ENCODE data around the gene HOXB3. TPM values are rescaled to one million over a fixed set of nuclear protein-coding genes. Genes with fewer than 3 reads are reported as not detected.

Gene HOXB3
- total and polyA plus RNA-seq, 5 experiments from 2014 or later, result 0.19 to 8.1 (median 7.2) TPM; not detected in 2

DNA sequence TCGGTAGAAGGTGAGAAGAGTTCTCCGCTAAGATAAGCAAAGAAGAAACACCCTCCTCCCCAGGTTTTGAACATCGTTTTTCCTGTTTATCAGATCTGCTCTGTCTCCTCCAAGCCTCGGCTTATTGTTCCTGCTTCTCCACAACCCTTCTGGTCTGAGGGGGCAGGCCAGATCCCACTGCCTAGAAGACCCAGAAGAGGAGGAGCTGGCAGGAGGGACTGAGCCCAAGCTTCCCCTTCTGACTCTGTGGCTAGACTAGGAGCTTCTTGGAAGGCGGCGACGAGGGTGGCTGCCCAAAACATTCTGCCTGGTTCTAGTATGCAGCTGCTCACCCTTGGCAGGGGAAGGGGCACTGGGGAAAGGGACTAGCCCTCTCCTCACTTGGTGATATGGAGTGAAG, 8.7 kb upstream of the HOXB3 start:
- H3K9me3 Mint-ChIP-seq, result no peaks in the 10 kb centered on the region
- H3K36me3 Mint-ChIP-seq, result peaks cover 0 to 4% (median 0%) of the 10 kb centered on the region in 3 donors
- ATAC-seq (no peak), DNase-seq (no peak)
- H3K27ac Mint-ChIP-seq, result no peak overlapping the region
- peaks cover 63 to 100% (median 82%) of the 10 kb centered on the region in 5 donors for H3K27me3 Mint-ChIP-seq
- POLR2A ChIA-PET, result interaction anchor here (1.0 to 1.1 kb wide), 2 partner anchors 11 to 20 kb away, joined by 3 to 4 read pairs; no protein-coding TSS in a partner anchor
- H3K4me3 Mint-ChIP-seq, result peak overlapping the region in 8 of 10 donors; percentile 59 to 90 (median 87)
- peaks cover 22 to 47% (median 41%) of the 10 kb centered on the region in 4 donors for H3K4me1 Mint-ChIP-seq

DNA sequence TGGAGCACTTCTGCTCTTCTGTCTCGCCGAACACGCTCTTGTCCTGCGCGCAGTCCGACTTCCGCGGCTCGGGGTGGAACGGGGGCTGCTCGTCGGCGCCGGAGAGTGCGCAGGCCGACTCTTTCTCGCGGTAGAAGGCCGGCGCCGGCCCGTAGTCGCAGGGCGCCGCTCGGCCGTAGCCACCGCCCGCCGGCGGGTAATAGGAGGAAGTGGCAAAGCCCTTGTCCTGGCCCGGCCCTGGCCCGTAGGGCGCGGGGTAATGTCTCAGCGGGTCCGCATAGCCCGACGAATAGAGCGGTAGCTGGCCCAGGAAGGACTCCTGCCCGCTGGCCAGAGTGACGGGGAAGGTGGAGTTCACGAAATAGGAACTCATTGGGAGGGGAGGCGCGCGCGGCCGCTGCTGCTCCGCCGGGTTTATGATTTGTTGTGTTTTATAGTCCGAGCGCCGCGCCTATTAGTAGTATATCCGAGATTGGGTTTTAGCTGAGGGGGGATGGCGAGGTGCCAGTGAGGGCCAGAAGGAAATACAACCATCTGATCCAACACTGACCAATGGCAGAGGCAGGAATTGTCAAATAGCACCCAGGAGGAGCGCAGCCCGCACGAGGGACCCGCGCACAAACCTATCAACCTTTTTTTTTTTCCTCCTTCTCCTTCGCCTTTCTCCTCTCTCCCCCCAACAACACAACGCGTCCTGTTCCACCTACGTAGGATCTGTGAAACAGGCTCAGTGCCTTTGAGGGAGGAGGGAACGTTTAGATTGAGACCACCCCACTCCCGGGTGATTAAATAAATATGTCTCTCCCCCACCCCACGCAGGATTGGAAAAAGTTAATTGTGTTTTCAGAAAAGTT, 8.0 kb upstream of the HOXB3 start:
- POLR2A ChIA-PET, result interaction anchor here (1.0 to 1.1 kb wide), 2 partner anchors 12 to 21 kb away, joined by 3 to 4 read pairs; no protein-coding TSS in a partner anchor
- Mint-ChIP-seq H3K9me3 (no peaks in the 10 kb centered on the region), H3K27ac (peak overlapping the region in 2 of 10 donors; percentile 13 to 53), H3K27me3 (peaks cover 57 to 100% (median 79%) of the 10 kb centered on the region in 5 donors), H3K4me1 (peaks cover 25 to 51% (median 44%) of the 10 kb centered on the region in 4 donors), H3K36me3 (peaks cover 0 to 4% (median 0%) of the 10 kb centered on the region in 3 donors), H3K4me3 (peak overlapping the region; percentile 59 to 90 (median 84))
- ATAC-seq (peak; percentile 42 to 56), DNase-seq (peak in 3 of 10 donors; percentile 23 to 61 (median 42))

DNA sequence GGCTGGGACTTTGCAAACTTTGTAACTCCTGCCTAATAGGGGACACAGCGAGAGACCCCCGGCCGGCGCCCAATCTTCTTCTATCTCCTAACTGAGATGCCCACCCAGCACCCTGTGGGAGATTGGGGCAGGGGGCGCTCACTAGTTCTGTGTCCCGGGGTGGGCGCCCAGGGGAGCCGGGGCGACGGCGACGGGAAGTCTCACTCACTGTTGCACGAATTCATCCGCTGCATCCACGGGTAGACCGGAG, 7.4 kb upstream of the HOXB3 start:
- H3K9me3 Mint-ChIP-seq, result no peaks in the 10 kb centered on the region
- peaks cover 0 to 4% (median 0%) of the 10 kb centered on the region in 3 donors for H3K36me3 Mint-ChIP-seq
- H3K27ac Mint-ChIP-seq, result peak overlapping the region in 2 of 10 donors; percentile 13 to 53
- DNase-seq, result peak in 3 of 10 donors; percentile 29 to 67 (median 44)
- peak overlapping the region; percentile 59 to 90 (median 84) for H3K4me3 Mint-ChIP-seq
- POLR2A ChIA-PET, result interaction anchor here (1.0 kb wide), 1 partner anchor 12 kb away, joined by 4 read pairs; no protein-coding TSS in a partner anchor
- peaks cover 29 to 51% (median 45%) of the 10 kb centered on the region in 4 donors for H3K4me1 Mint-ChIP-seq
- peaks cover 58 to 100% (median 80%) of the 10 kb centered on the region in 5 donors for H3K27me3 Mint-ChIP-seq
- no peak for ATAC-seq

DNA sequence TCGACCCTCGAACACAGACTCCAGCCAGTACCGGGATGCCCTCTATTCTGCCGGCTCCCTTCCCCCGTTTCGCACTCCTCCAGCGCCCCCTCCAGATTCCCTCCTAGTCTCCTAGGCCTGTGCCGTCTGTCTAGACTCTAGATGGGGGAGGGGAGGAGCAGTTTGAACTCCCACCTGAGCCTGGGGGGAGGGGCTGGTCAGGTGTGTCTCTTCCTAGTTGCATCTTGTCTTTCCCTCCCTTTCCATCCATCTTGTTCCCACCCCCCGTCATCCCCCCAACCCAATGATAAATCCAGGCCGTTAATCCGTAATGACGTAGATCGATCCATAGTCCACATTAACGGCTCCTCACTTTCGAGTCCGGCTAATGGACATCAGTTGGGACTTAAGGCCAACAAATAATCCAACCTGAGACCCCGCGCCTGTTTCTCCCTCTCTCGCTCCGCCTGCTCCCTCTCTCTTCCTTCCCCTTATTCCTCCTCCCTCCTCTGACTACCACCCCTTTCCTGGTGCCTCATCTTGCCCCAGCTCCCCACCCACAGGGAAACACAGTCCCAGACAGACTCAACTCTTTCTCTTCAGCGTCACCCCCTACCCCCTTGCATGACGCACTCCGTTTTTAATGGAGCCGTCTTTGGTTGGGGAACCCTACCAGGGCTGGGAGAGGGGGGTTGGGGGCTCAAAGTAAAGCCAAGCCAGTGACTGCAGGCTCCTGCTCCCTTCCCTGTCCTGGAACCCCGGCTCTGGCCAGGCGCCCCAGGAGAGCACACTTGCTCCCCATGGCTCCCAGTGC, 6.9 kb upstream of the HOXB3 start:
- H3K27ac Mint-ChIP-seq, result peak overlapping the region in 3 of 10 donors; percentile 33 to 71 (median 53)
- peaks cover 0 to 4% (median 0%) of the 10 kb centered on the region in 3 donors for H3K36me3 Mint-ChIP-seq
- no peaks in the 10 kb centered on the region for H3K9me3 Mint-ChIP-seq
- DNase-seq (peak in 1 of 10 donors; percentile 61), ATAC-seq (no peak)
- H3K27me3 Mint-ChIP-seq, result peaks cover 56 to 100% (median 78%) of the 10 kb centered on the region in 5 donors
- peak overlapping the region; percentile 59 to 90 (median 84) for H3K4me3 Mint-ChIP-seq
- H3K4me1 Mint-ChIP-seq, result peaks cover 29 to 52% (median 46%) of the 10 kb centered on the region in 4 donors
- POLR2A ChIA-PET, result no interaction called here

DNA sequence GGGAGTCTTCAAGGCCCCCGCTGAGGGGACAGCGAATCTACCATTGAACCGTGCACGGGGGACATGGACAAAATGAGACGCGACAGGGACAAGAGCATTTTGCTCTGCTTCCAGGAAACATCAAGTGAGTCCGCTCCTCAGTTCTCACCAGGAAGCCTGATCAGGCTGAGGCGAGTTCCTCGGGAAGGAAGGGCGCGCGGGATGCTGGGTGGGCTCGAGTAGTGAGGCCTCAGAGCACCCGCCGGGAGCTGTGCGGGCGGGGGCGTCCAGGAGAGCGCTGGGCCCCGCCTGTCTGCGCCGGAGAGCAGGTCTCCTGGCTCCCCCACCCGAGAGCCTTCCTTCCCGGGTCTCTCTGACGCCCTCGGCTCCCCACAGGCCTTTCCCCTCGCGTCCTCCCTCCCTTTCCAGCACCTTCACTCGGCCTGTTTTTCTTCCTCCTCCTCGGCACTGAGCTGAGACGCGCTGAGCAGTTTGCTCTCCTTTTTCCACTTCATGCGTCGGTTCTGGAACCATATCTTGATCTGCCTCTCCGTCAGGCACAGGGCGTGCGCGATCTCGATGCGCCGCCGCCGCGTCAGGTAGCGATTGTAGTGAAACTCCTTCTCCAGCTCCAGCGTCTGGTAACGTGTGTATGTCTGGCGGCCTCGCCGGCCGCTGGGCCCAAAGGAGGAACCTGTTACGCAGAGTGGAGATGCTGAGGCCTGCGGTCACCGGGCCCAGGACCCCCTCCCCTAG, 6.1 kb upstream of the HOXB3 start:
- DNase-seq (peak in 2 of 10 donors; percentile 33 to 38), ATAC-seq (peak; percentile 27 to 47)
- POLR2A ChIA-PET, result no interaction called here
- peaks cover 29 to 52% (median 44%) of the 10 kb centered on the region in 4 donors for H3K4me1 Mint-ChIP-seq
- peak overlapping the region; percentile 59 to 90 (median 82) for H3K4me3 Mint-ChIP-seq
- H3K27ac Mint-ChIP-seq, result peak overlapping the region in 1 of 10 donors; percentile 33
- H3K36me3 Mint-ChIP-seq, result peaks cover 0 to 4% (median 0%) of the 10 kb centered on the region in 3 donors
- no peaks in the 10 kb centered on the region for H3K9me3 Mint-ChIP-seq
- H3K27me3 Mint-ChIP-seq, result peaks cover 58 to 100% (median 78%) of the 10 kb centered on the region in 5 donors

DNA sequence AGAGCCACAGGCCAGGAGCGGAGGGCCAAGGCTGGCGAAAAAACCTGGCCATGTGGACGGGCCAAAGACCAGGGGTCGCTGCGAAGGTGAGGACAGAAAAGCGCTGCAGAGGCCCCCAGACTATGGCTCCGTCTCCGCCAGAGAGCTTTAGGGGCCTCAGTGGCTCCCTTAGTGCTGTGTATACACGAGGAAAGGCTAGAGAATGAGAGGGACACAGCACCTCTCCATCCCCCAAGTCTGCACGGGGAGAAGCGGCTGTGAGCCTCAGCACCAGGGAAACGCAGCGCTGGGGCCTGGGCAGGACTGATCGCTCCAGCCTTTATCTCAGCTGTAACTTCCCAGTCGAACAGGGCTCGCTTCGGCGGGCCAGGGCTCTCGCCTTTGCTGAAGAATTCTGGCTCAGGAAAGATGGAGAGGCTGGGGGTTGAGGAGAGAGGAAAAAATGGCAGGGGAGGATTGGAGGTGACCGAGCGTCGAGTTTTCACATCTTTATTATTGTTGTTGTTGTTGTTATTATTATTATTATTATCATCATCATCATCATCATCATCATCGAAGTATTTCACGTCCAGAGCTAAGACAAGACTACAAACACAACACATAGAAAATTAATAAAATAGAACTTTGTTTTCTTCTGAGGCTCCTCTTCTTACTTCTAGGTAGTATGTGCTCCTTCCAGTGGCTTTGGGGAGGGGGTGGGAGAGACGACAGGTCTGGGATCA, 5.4 kb upstream of the HOXB3 start:
- H3K27ac Mint-ChIP-seq, result no peak overlapping the region
- ATAC-seq (no peak), DNase-seq (no peak)
- peaks cover 0 to 4% (median 0%) of the 10 kb centered on the region in 3 donors for H3K36me3 Mint-ChIP-seq
- POLR2A ChIA-PET, result no interaction called here
- H3K9me3 Mint-ChIP-seq, result no peaks in the 10 kb centered on the region
- peaks cover 29 to 52% (median 45%) of the 10 kb centered on the region in 4 donors for H3K4me1 Mint-ChIP-seq
- peaks cover 57 to 100% (median 78%) of the 10 kb centered on the region in 5 donors for H3K27me3 Mint-ChIP-seq
- H3K4me3 Mint-ChIP-seq, result peak overlapping the region in 7 of 10 donors; percentile 7 to 60 (median 30)

DNA sequence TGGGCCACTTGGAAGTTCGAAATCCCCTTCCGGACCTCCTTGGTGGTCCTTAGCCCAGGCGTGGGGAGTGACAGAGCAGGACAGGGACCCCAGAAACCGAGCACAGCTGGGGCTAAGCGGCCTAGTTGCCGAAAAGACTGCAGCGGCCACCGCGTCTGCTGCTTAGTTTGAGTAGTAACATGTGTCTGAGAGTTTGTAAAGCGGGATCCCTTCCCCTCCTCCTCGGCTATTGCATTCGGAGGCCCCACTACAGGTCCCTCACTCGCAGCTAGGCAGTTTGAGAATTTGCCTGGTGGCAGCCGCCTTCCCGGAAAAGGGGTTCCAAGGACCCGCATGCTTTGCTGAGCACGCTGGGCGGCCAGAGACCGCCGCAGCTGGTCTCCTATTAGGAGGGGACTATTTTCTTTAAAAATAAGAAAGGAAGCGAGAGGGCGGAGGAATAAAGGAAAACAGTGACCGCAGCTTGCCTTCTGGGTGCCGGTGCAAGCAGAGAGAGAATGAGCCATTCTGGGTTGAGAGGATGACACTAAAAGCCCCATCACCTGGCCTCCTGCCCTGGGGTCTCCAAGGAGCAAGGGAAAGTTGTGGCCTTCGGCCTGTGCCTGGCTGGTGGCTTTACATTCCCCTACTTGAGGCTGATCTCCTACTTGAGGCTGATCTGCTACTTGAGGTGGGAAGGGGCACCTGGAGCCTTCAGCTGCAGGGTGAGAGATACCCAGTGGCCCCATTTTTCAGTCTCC, 4.7 kb upstream of the HOXB3 start:
- Mint-ChIP-seq H3K27ac (peak overlapping the region in 1 of 10 donors; percentile 34), H3K36me3 (peaks cover 0 to 4% (median 0%) of the 10 kb centered on the region in 3 donors), H3K9me3 (no peaks in the 10 kb centered on the region), H3K4me3 (peak overlapping the region in 2 of 10 donors; percentile 44 to 60), H3K27me3 (peaks cover 56 to 100% (median 78%) of the 10 kb centered on the region in 5 donors), H3K4me1 (peaks cover 29 to 59% (median 49%) of the 10 kb centered on the region in 4 donors)
- POLR2A ChIA-PET, result no interaction called here
- ATAC-seq (no peak), DNase-seq (no peak)

DNA sequence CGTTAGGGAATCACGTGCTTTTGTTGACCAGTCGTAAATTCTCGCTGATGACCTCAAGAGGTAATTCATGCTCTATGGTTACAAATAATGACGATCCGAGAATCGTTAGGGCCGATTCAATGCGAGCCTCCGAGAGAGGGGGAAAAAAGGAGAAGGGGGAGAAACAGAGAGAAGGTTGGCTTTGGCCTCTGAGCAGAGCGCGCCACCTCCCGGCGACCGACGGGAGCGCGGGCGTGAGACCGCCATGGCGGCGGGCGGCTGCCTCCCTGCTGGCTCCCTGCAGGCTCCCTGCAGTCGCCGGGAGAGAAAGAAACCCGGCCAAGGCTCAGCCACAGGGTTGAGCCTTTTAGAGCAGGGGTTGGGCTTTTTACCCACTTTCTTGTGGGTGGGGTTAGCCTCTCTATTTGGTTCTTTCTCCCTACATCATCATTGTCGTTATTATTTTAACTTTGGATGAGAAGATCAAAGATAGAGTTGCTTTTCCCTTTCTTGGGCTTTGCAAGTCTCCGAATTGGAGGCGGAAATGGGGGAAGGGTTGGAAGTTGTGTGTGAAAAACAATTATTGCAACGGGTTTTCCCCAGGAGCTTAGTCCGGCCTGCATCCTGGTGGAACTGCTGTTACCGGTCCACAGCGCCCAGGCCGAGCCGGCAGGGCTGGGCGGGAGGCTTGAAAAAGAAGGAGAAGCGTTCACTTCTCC, 3.9 kb upstream of the HOXB3 start:
- Mint-ChIP-seq H3K36me3 (peaks cover 0 to 4% (median 0%) of the 10 kb centered on the region in 3 donors), H3K27ac (peak overlapping the region in 1 of 10 donors; percentile 37), H3K4me3 (peak overlapping the region; percentile 68 to 87 (median 82)), H3K27me3 (peaks cover 55 to 100% (median 76%) of the 10 kb centered on the region in 5 donors), H3K9me3 (no peaks in the 10 kb centered on the region), H3K4me1 (peaks cover 29 to 61% (median 50%) of the 10 kb centered on the region in 4 donors)
- POLR2A ChIA-PET, result interaction anchor here (0.8 to 1.9 kb wide), 4 partner anchors 20 to 102 kb away, joined by 3 to 8 read pairs (median 3); partner anchors contain the start of gene HOXB8
- DNase-seq (peak; percentile 67 to 83 (median 82)), ATAC-seq (peak; percentile 64 to 67)

DNA sequence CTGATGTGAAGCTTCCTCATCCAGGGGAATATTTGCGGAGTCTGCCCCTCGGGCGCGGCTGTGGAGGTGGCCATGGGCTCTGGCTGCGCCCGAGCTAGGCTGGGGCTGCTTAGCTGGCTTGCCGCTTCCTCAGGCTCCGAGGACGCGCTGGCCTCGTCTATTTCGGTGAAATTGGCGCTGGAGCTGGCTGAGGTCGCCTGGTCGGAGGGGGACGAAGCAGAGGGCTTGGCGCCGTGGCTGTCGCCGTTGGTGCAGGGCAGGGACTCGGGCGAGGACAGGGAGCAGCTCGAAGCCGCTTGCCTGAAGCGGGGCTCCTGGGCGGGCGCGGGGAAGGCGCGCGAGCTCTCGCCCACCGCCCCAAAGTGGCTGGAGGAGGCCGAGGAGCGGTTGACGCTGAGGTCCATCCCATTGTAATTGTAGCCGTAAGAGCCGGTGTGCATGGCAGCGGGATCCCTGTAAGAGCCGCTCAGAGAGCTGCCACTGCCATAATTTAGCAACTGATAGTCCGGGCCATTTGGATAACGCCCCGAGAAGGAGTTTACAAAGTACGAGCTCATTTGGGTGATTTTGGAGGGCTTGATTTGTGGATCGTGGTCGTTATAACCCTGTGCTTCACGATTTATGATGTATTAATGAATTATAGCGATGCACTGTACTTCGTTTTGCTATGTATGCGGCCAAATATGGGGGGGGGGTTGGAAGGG, 3.2 kb upstream of the HOXB3 start, which contains the start of gene HOXB5:
Gene HOXB5 (minus strand): TSS at position 654 of the 704 bp plus-strand sequence. CDS start 97 bp downstream, at position 557.
- Mint-ChIP-seq H3K27ac (peak within 1 kb of the TSS in 2 of 10 donors; percentile 37 to 59), H3K27me3 (peaks cover 54 to 100% (median 76%) of the 10 kb centered on the region in 5 donors), H3K9me3 (no peaks in the 10 kb centered on the region), H3K36me3 (peaks cover 0 to 4% (median 0%) of the 10 kb centered on the region in 3 donors), H3K4me3 (peak within 1 kb of the TSS; percentile 68 to 87 (median 82)), H3K4me1 (peaks cover 29 to 57% (median 44%) of the 10 kb centered on the region in 4 donors)
- DNase-seq (peak in 1 of 10 donors; percentile 15), ATAC-seq (peak; percentile 28 to 42)
- POLR2A ChIA-PET, result interaction anchor here (0.8 to 1.9 kb wide), 6 partner anchors 15 to 492 kb away, joined by 3 to 8 read pairs (median 3); partner anchors contain the start of genes CBX1, HOXB4 and HOXB8
